Hematopoietic multipotent progenitor cell treated with erythropoietin and hydrocortisone succinate and interleukin-3 and kit ligand, for 15 days (in vitro differentiated cells): ENCODE results near the gene ACP7.
A peak's percentile ranks its signal among the peaks of the same experiment; 100 is the strongest.
"Not testable (repeated sequence)": the region's sequence is repeated elsewhere in the genome, so short reads cannot be mapped to it uniquely, and the experiment has no call there.

Experiments
- DNase-seq: peaks from one replicate; pipeline ENCODE4 v3.0.0-alpha.2; 2015; ENCODE audit warnings: low spot score

The ACP7 gene

GRCh38 chr19:39110263-39110967, 26.2 kb downstream of the ACP7 start:
- DNase-seq: peak; percentile 68

- DNase-seq: no peak
These were observed 27.5 kb downstream of the ACP7 start for GRCh38 chr19:39111593-39112199.

- no peak for DNase-seq
These were observed 28.2 kb downstream of the ACP7 start for GRCh38 chr19:39112338-39112890.

- DNase-seq: no peak
These were observed 29.0 kb downstream of the ACP7 start for GRCh38 chr19:39113199-39113598.

- no peak for DNase-seq
These were observed 31.1 kb downstream of the ACP7 start for GRCh38 chr19:39115105-39115847.

GRCh38 chr19:39117023-39117422, 32.9 kb downstream of the ACP7 start:
- DNase-seq: not testable (repeated sequence)

GRCh38 chr19:39119830-39120229, 35.7 kb downstream of the ACP7 start:
- no peak for DNase-seq

GRCh38 chr19:39122934-39123731, 39.0 kb downstream of the ACP7 start:
- no peak for DNase-seq

- DNase-seq: no peak
These were observed 40.1 kb downstream of the ACP7 start for GRCh38 chr19:39124136-39124764.

GRCh38 chr19:39125199-39125553, 41.0 kb downstream of the ACP7 start:
- no peak for DNase-seq

- DNase-seq: peak; percentile 97
These were observed 41.6 kb downstream of the ACP7 start, which contains the start of gene PAK4 for GRCh38 chr19:39125554-39126311. Gene PAK4, plus strand, starts transcription at chr19:39125786. Its CDS starts 43,768 bp downstream, at chr19:39169554.

GRCh38 chr19:39126312-39127187, 42.4 kb downstream of the ACP7 start:
- no peak for DNase-seq

GRCh38 chr19:39127812-39128515, 43.8 kb downstream of the ACP7 start:
- no peak for DNase-seq

GRCh38 chr19:39128516-39129079, 44.4 kb downstream of the ACP7 start:
- DNase-seq: no peak

GRCh38 chr19:39129116-39129515, 44.9 kb downstream of the ACP7 start:
- DNase-seq: no peak

- DNase-seq: no peak
These were observed 46.4 kb downstream of the ACP7 start for GRCh38 chr19:39130337-39131254.

- DNase-seq: no peak
These were observed 47.1 kb downstream of the ACP7 start for GRCh38 chr19:39131255-39131755.
